ENCODE measurements around the gene PRDM13. TPM values are rescaled to one million over a fixed set of nuclear protein-coding genes. Genes with fewer than 3 reads are reported as not detected.

Gene PRDM13
- total RNA-seq, 1 donor from 2014 or later = not detected

- peaks cover 19 to 26% (median 21%) of the 10 kb centered on the region in 3 donors for H3K4me1 ChIP-seq (ENCODE audit: control insufficient read depth in 3 of 3, insufficient read depth in 3 of 3, low read length in 3 of 3)
- no peaks in the 10 kb centered on the region for H3K36me3 ChIP-seq (ENCODE audit: control insufficient read depth in 3 of 3, insufficient read depth in 3 of 3, low read length in 3 of 3)
- H3K9ac ChIP-seq (ENCODE audit: low read depth in 1 of 3, low read length in 3 of 3) = peak overlapping the region in 1 of 3 donors; percentile 17
- peaks cover 84 to 90% (median 89%) of the 10 kb centered on the region in 3 donors for H3K27me3 ChIP-seq (ENCODE audit: control insufficient read depth in 3 of 3, insufficient read depth in 3 of 3, low read length in 3 of 3)
- H3K4me3 ChIP-seq (ENCODE audit: low read length in 3 of 3) = peak overlapping the region; percentile 44 to 67 (median 54)
- H3K9me3 ChIP-seq (ENCODE audit: control insufficient read depth in 3 of 3, low read length in 3 of 3) = no peaks in the 10 kb centered on the region
- H3K27ac ChIP-seq (ENCODE audit: low read depth, low read length) = no peak overlapping the region
These were observed 3.0 kb upstream of the PRDM13 start for GRCh38 chr6:99603421-99604165.

DNA sequence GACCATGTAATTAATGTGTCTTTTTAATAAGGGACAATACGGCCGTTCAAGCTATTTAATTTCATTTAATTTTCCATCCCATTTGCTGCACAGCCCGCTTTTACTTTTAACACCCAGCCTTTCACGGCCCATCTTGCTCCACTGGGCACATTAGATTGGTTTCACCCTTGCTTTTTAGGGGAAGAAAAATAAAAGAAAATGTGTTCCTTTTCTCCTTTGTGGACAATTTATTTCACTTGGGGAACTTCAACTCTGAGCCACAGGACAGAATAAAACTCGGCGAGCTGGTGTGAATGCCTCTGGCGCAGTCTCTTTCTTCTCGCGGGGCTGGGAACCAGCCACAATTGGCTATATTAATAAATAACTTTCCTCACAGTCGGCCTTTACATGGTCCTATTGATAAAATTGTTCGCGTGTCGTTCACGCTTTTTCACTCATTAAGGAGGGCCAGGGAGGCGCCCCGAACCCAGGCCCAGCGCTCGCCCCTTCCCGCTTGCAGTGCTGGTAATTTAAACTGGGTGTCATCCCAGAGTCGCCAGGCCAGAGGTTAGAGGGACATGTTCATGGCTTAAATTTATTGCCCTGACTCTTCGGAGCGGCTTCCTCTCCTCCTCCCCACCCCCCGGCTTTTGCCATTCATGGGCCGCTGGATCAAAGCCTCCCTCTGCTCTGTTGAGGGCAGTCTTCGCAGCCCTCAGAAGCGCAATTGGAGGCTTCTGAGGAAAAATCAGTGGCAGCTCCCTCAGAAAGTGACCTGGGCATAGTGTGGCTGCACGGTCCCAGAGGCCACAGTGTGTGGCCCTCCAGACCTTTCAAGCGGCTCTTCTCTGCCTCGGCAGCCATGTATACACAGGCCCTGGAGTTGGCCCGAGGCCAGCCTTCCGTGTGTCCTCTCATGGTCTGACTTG is 2.2 kb upstream of the PRDM13 start:
- Histone ChIP-seq H3K9me3 (ENCODE audit: control insufficient read depth in 3 of 3, low read length in 3 of 3) (no peaks in the 10 kb centered on the region), H3K27me3 (ENCODE audit: control insufficient read depth in 3 of 3, insufficient read depth in 3 of 3, low read length in 3 of 3) (peaks cover 88 to 92% (median 91%) of the 10 kb centered on the region in 3 donors), H3K4me3 (ENCODE audit: low read length in 3 of 3) (peak overlapping the region; percentile 44 to 67 (median 54)), H3K9ac (ENCODE audit: low read depth in 1 of 3, low read length in 3 of 3) (peak overlapping the region in 1 of 3 donors; percentile 17), H3K36me3 (ENCODE audit: control insufficient read depth in 3 of 3, insufficient read depth in 3 of 3, low read length in 3 of 3) (no peaks in the 10 kb centered on the region), H3K27ac (ENCODE audit: low read depth, low read length) (no peak overlapping the region), H3K4me1 (ENCODE audit: control insufficient read depth in 3 of 3, insufficient read depth in 3 of 3, low read length in 3 of 3) (peaks cover 19 to 26% (median 21%) of the 10 kb centered on the region in 3 donors)

DNA sequence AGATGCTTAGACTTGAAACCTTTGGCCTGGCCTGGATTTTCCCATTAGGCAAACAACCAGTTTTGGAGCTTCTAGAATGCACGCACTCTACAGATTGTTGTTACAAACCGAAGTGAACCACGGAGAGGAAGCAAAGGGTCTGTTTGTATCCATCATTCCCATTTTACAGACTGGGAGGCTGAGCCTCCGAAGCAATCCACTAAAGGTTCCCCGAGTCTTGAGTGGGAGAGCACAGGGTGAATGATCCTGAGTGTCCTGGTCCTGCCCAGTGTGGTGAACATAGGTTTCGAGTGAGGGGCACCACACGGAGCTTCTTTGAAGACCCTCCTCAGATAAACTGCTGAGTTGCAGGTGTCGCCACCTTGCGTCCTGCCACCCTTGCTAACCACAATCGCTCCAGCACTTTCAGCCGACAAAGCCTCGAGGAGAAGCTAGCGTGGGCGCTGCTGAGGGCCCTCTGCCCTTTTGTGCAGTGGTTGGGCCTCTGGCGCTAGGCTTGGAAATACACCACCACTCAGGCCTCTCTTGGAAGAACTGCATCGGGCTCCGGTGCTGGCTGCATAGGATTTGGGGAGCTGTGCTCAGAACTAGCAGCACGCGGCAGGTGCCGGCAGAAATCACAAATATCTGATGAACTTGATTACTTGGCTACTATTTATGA is 1.4 kb upstream of the PRDM13 start:
- Histone ChIP-seq H3K27me3 (ENCODE audit: control insufficient read depth in 3 of 3, insufficient read depth in 3 of 3, low read length in 3 of 3) (peaks cover 93 to 99% (median 95%) of the 10 kb centered on the region in 3 donors), H3K9ac (ENCODE audit: low read depth in 1 of 3, low read length in 3 of 3) (no peak overlapping the region), H3K4me3 (ENCODE audit: low read length in 3 of 3) (no peak overlapping the region)

DNA sequence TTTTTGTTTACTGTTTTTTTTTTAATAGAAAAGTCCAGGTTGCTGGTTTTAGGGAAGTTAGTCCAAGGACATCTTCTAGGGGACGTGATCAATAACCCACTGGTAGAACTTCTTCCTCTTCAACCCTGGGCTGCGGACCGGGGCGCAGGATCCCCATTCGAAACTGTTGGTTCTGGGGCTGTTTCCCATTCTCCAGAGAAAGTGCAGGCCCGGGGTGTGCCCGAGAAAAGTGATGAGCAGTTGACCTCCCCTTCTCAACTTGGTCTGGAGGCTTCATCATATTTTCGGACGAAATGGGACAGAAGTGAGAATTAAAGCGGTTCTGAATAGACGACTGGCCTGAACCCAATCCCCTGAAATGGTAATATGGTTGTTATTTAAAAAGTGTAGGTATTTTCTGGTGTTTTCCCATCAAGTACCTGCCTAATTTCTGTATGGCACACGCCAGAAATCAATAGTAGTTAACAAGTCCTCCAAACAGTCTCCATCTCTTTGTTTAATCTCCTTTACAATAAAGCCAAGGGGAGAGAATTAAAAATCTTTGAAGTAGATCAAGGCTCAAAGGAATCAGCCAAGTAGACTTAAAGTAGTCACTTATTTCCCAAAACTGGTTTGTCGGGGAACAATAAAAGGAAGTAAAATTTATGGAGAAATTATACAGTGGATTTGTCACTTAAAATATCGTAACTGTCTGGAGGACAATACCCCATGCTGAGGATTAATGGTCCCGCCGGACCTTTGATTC is 550 bp upstream of the PRDM13 start:
- H3K9ac ChIP-seq (ENCODE audit: low read depth in 1 of 3, low read length in 3 of 3) = no peak overlapping the region
- peaks cover 19 to 26% (median 21%) of the 10 kb centered on the region in 3 donors for H3K4me1 ChIP-seq (ENCODE audit: control insufficient read depth in 3 of 3, insufficient read depth in 3 of 3, low read length in 3 of 3)
- no peaks in the 10 kb centered on the region for H3K9me3 ChIP-seq (ENCODE audit: control insufficient read depth in 3 of 3, low read length in 3 of 3)
- H3K27me3 ChIP-seq (ENCODE audit: control insufficient read depth in 3 of 3, insufficient read depth in 3 of 3, low read length in 3 of 3) = peaks cover 92 to 100% (median 96%) of the 10 kb centered on the region in 3 donors
- no peak overlapping the region for H3K4me3 ChIP-seq (ENCODE audit: low read length in 3 of 3)
- no peaks in the 10 kb centered on the region for H3K36me3 ChIP-seq (ENCODE audit: control insufficient read depth in 3 of 3, insufficient read depth in 3 of 3, low read length in 3 of 3)
- no peak overlapping the region for H3K27ac ChIP-seq (ENCODE audit: low read depth, low read length)

More for the DNA sequence above, 1.4 kb upstream of the PRDM13 start:
- no peaks in the 10 kb centered on the region for H3K9me3 ChIP-seq (ENCODE audit: control insufficient read depth in 3 of 3, low read length in 3 of 3)
- no peaks in the 10 kb centered on the region for H3K36me3 ChIP-seq (ENCODE audit: control insufficient read depth in 3 of 3, insufficient read depth in 3 of 3, low read length in 3 of 3)
- no peak overlapping the region for H3K27ac ChIP-seq (ENCODE audit: low read depth, low read length)
- H3K4me1 ChIP-seq (ENCODE audit: control insufficient read depth in 3 of 3, insufficient read depth in 3 of 3, low read length in 3 of 3) = peaks cover 19 to 26% (median 21%) of the 10 kb centered on the region in 3 donors

DNA sequence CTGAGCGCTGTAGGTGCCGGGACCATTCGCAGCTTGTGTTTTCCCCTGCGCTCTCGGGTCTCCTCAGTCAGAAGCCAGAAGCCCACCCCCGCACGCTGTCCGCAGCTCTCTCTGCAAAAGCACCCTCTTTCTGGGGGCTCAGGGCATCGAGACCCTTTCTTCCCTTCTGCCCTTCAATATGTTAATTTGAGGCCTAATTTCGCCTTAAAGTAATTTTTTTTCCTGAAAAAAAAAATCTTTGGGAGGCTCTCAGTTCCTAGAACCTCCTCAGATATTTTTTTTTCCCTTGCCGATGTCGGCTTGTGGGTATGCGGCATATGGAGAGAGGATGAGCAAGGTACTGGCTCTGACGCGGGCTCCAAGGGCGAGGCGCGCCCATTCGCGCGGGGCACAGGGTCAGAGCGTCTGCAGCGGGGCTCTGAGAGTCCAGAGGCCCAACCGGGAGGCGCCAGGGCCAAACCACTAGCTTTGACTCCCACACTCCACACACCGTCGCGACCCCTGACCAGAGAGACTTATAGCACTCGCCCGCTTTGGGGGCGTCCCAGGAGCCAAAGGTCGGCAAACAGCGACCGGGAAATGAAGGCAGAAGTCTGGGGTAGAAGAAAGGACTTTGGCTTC is 893 bp downstream of the PRDM13 start:
- H3K36me3 ChIP-seq (ENCODE audit: control insufficient read depth in 3 of 3, insufficient read depth in 3 of 3, low read length in 3 of 3) = no peaks in the 10 kb centered on the region
- no peak overlapping the region for H3K27ac ChIP-seq (ENCODE audit: low read depth, low read length)
- no peak overlapping the region for H3K9ac ChIP-seq (ENCODE audit: low read depth in 1 of 3, low read length in 3 of 3)
- peaks cover 95 to 99% (median 97%) of the 10 kb centered on the region in 3 donors for H3K27me3 ChIP-seq (ENCODE audit: control insufficient read depth in 3 of 3, insufficient read depth in 3 of 3, low read length in 3 of 3)
- H3K4me1 ChIP-seq (ENCODE audit: control insufficient read depth in 3 of 3, insufficient read depth in 3 of 3, low read length in 3 of 3) = peaks cover 19 to 26% (median 21%) of the 10 kb centered on the region in 3 donors
- no peak overlapping the region for H3K4me3 ChIP-seq (ENCODE audit: low read length in 3 of 3)
- H3K9me3 ChIP-seq (ENCODE audit: control insufficient read depth in 3 of 3, low read length in 3 of 3) = no peaks in the 10 kb centered on the region

GRCh38 chr6:99608059-99608885 is 1.6 kb downstream of the PRDM13 start:
- no peaks in the 10 kb centered on the region for H3K36me3 ChIP-seq (ENCODE audit: control insufficient read depth in 3 of 3, insufficient read depth in 3 of 3, low read length in 3 of 3)
- peaks cover 95 to 99% (median 97%) of the 10 kb centered on the region in 3 donors for H3K27me3 ChIP-seq (ENCODE audit: control insufficient read depth in 3 of 3, insufficient read depth in 3 of 3, low read length in 3 of 3)
- H3K4me3 ChIP-seq (ENCODE audit: low read length in 3 of 3) = no peak overlapping the region
- H3K9ac ChIP-seq (ENCODE audit: low read depth in 1 of 3, low read length in 3 of 3) = no peak overlapping the region
- H3K4me1 ChIP-seq (ENCODE audit: control insufficient read depth in 3 of 3, insufficient read depth in 3 of 3, low read length in 3 of 3) = peaks cover 15 to 20% (median 20%) of the 10 kb centered on the region in 3 donors
- H3K27ac ChIP-seq (ENCODE audit: low read depth, low read length) = no peak overlapping the region
- no peaks in the 10 kb centered on the region for H3K9me3 ChIP-seq (ENCODE audit: control insufficient read depth in 3 of 3, low read length in 3 of 3)

- Histone ChIP-seq H3K36me3 (ENCODE audit: control insufficient read depth in 3 of 3, insufficient read depth in 3 of 3, low read length in 3 of 3) (no peaks in the 10 kb centered on the region), H3K9me3 (ENCODE audit: control insufficient read depth in 3 of 3, low read length in 3 of 3) (no peaks in the 10 kb centered on the region), H3K4me1 (ENCODE audit: control insufficient read depth in 3 of 3, insufficient read depth in 3 of 3, low read length in 3 of 3) (peaks cover 8 to 18% (median 15%) of the 10 kb centered on the region in 3 donors), H3K27me3 (ENCODE audit: control insufficient read depth in 3 of 3, insufficient read depth in 3 of 3, low read length in 3 of 3) (peaks cover 94 to 97% (median 94%) of the 10 kb centered on the region in 3 donors), H3K9ac (ENCODE audit: low read depth in 1 of 3, low read length in 3 of 3) (no peak overlapping the region), H3K27ac (ENCODE audit: low read depth, low read length) (no peak overlapping the region), H3K4me3 (ENCODE audit: low read length in 3 of 3) (no peak overlapping the region)
These were observed 2.4 kb downstream of the PRDM13 start for GRCh38 chr6:99608886-99609482.

DNA sequence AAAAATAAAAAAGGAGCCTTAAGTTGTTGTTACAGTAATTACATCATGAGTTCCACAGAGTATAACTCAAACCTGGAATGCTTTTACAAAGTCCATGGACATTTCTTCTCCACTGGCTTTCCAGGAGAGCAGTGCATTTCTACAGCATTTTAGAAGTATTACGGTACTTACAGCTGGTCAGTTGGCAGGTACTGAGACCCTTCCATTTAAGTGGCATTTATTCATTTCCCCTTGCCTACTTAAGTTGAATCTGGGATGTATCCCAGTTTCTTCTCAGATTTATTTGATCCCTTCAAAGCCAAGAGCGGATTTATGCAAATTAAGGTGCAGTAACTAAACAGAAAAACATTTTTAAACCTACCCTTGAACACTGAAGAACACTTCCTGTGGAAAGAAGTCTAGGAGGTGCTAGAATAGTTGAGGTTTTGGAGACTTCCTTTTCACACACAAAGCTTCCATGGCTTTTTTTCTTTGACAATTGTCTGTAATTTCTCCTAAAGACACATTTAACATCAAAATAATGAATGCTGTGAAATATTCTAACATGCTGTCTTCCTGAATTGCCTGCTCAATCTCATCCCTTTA is 3.4 kb downstream of the PRDM13 start:
- no peak overlapping the region for H3K4me3 ChIP-seq (ENCODE audit: low read length in 3 of 3)
- peaks cover 0 to 18% (median 15%) of the 10 kb centered on the region in 3 donors for H3K4me1 ChIP-seq (ENCODE audit: control insufficient read depth in 3 of 3, insufficient read depth in 3 of 3, low read length in 3 of 3)
- no peak overlapping the region for H3K9ac ChIP-seq (ENCODE audit: low read depth in 1 of 3, low read length in 3 of 3)
- no peak overlapping the region for H3K27ac ChIP-seq (ENCODE audit: low read depth, low read length)
- H3K36me3 ChIP-seq (ENCODE audit: control insufficient read depth in 3 of 3, insufficient read depth in 3 of 3, low read length in 3 of 3) = no peaks in the 10 kb centered on the region
- peaks cover 94 to 97% (median 94%) of the 10 kb centered on the region in 3 donors for H3K27me3 ChIP-seq (ENCODE audit: control insufficient read depth in 3 of 3, insufficient read depth in 3 of 3, low read length in 3 of 3)
- no peaks in the 10 kb centered on the region for H3K9me3 ChIP-seq (ENCODE audit: control insufficient read depth in 3 of 3, low read length in 3 of 3)
